ENCODE results near the gene ZNF790. TPM values are rescaled to one million over a fixed set of nuclear protein-coding genes. Genes with fewer than 3 reads are reported as not detected.
A peak's percentile ranks its signal among the peaks of the same experiment; 100 is the strongest.

The ZNF790 gene
- total RNA-seq (2021), result 5.9 to 8.6 TPM (median 6.8 TPM) in 3 replicates
- percentile 73 among the genes with signal in this experiment for Bru-seq, nascent RNA
- long read RNA-seq, experiment 1, transcript ZNF790-207 (5 exons, 2,361 nt), result major isoform, 6 of 16 reads
- long read RNA-seq, experiment 1, partial matches to known transcripts, result 1 of 16 reads
- long read RNA-seq, experiment 1, other reads (novel, unspliced or antisense), result 4 of 16 reads
- long read RNA-seq, experiment 2, partial matches to known transcripts, result 0 of 3 reads
- long read RNA-seq, experiment 2, other reads (novel, unspliced or antisense), result 1 of 3 reads
- long read RNA-seq, experiment 3, partial matches to known transcripts, result 0 of 6 reads
- long read RNA-seq, experiment 3, other reads (novel, unspliced or antisense), result 2 of 6 reads

DNA sequence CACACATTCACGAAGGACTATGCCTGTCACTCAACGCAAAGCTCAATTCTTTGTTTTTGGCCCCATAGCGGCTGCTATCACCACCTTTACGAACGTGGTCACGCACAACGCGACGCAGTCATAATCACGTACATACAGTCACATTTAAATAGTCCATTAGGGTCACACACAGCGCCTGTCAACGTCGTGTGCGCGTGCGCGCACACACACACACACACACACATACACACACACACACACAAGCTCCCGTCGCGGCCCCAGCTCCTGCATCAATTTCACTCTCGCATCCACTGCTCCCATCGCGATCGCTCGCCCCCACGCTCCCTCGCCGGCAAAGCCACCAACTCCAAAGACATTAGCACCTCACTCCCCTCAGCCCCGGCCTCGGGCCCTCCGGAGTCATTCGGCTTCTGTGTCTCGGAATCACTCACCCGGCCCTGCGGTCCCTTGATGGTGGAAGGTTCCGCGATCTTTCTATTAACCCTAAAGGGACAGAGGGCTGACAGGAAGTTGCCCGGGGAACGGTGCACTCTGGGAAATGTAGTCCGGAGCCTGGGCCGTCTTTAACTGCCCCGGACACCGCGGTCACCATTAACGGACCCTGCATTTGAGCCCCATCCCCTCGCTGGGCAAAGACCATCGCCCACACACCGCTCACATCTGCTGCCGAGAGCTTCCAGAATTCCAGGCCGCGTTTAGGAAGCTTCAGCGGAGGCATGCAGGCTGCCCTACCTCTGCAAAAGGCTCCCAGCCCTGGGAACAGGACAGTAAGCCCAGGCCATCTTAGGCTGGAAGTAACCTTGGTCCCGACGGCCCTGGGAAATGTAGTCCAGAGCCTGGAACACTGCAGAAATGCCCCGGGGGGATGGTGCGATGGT lies at the start of gene ZNF790:
ZNF790 (minus strand) TSS at position 482 of the 878 bp plus-strand sequence. CDS start 12,768 bp downstream, outside the sequence.
- DNase-seq (ENCODE audit: low spot score) (peak; percentile 90), ATAC-seq (peak; percentile 95)
- H3K4me1 Mint-ChIP-seq, result peaks cover 5% of the 10 kb centered on the region; the same call in 1 of the 2 replicates
- H3K27me3 Mint-ChIP-seq (ENCODE audit: low read depth), result no peaks in the 10 kb centered on the region
- no peak within 1 kb of the TSS for H3K4me3 Mint-ChIP-seq
- CTCF ChIA-PET, result interaction anchor here (3.2 kb wide), 1 partner anchor 13 kb away, joined by 16 read pairs; the partner anchor contains the start of gene ZNF345
- 0 out of 2 replicates have a peak within 1 kb of the TSS, but pooled peaks have one; percentile 24 for H3K27ac Mint-ChIP-seq
- peaks cover 17% of the 10 kb centered on the region for H3K36me3 Mint-ChIP-seq
- H3K9me3 Mint-ChIP-seq, result peaks cover 12% of the 10 kb centered on the region
- POLR2A ChIA-PET, result interaction anchor here (0.8 to 3.4 kb wide), 3 partner anchors 12 to 46 kb away, joined by 3 to 35 read pairs (median 3); partner anchors contain the start of gene ZNF345
- TF ChIP-seq OVOL2 (CRISPR knock-in tag; IDR thresholded peaks at IDR 0.05; ENCODE audit: borderline replicate concordance) (no peak), ZNF671 (CRISPR knock-in tag; IDR thresholded peaks at IDR 0.05) (no peak), MYBL2 (CRISPR knock-in tag; IDR thresholded peaks at IDR 0.05) (no peak), TEAD1 (CRISPR knock-in tag; IDR thresholded peaks at IDR 0.05) (0 out of 2 replicates have a peak, but pooled peaks have one; percentile 8), ATF1 (CRISPR knock-in tag; IDR thresholded peaks at IDR 0.05) (no peak), NR2C2 (CRISPR knock-in tag; IDR thresholded peaks at IDR 0.05) (no peak), TCF7 (CRISPR knock-in tag; IDR thresholded peaks at IDR 0.05; ENCODE audit: low read depth) (no peak), SOX15 (CRISPR knock-in tag; IDR thresholded peaks at IDR 0.05) (no peak), JUN (CRISPR knock-in tag; IDR thresholded peaks at IDR 0.05) (no peak), ZNF138 (CRISPR knock-in tag; conservative IDR thresholded peaks at IDR 0.05) (no peak), ESRRA (CRISPR knock-in tag; IDR thresholded peaks at IDR 0.05; ENCODE audit: borderline replicate concordance) (no peak), FOXK1 (CRISPR knock-in tag; IDR thresholded peaks at IDR 0.05) (0 out of 2 replicates have a peak, but pooled peaks have one; percentile 12), GTF2I (CRISPR knock-in tag; conservative IDR thresholded peaks at IDR 0.05) (no peak), SP1 (CRISPR knock-in tag; conservative IDR thresholded peaks at IDR 0.05) (peak; percentile 39; the same call in 1 of the 2 replicates), ELF4 (CRISPR knock-in tag; IDR thresholded peaks at IDR 0.05; ENCODE audit: low read depth) (no peak), FOXJ3 (CRISPR knock-in tag; IDR thresholded peaks at IDR 0.05; ENCODE audit: borderline replicate concordance) (no peak), HMGA2 (CRISPR knock-in tag; IDR thresholded peaks at IDR 0.05) (no peak), ZNF121 (CRISPR knock-in tag; IDR thresholded peaks at IDR 0.05) (no peak; the same call in 1 of the 2 replicates)
- TF ChIP-seq, protein P1, sequence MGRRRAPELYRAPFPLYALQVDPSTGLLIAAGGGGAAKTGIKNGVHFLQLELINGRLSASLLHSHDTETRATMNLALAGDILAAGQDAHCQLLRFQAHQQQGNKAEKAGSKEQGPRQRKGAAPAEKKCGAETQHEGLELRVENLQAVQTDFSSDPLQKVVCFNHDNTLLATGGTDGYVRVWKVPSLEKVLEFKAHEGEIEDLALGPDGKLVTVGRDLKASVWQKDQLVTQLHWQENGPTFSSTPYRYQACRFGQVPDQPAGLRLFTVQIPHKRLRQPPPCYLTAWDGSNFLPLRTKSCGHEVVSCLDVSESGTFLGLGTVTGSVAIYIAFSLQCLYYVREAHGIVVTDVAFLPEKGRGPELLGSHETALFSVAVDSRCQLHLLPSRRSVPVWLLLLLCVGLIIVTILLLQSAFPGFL (CRISPR knock-in tag; IDR thresholded peaks at IDR 0.05; ENCODE audit: borderline replicate concordance), result no peak
- TF ChIP-seq, protein P2, sequence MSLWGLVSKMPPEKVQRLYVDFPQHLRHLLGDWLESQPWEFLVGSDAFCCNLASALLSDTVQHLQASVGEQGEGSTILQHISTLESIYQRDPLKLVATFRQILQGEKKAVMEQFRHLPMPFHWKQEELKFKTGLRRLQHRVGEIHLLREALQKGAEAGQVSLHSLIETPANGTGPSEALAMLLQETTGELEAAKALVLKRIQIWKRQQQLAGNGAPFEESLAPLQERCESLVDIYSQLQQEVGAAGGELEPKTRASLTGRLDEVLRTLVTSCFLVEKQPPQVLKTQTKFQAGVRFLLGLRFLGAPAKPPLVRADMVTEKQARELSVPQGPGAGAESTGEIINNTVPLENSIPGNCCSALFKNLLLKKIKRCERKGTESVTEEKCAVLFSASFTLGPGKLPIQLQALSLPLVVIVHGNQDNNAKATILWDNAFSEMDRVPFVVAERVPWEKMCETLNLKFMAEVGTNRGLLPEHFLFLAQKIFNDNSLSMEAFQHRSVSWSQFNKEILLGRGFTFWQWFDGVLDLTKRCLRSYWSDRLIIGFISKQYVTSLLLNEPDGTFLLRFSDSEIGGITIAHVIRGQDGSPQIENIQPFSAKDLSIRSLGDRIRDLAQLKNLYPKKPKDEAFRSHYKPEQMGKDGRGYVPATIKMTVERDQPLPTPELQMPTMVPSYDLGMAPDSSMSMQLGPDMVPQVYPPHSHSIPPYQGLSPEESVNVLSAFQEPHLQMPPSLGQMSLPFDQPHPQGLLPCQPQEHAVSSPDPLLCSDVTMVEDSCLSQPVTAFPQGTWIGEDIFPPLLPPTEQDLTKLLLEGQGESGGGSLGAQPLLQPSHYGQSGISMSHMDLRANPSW (CRISPR knock-in tag; conservative IDR thresholded peaks at IDR 0.05; ENCODE audit: low read depth), result no peak; the same call in 1 of the 2 replicates
- TF ChIP-seq, protein P3, sequence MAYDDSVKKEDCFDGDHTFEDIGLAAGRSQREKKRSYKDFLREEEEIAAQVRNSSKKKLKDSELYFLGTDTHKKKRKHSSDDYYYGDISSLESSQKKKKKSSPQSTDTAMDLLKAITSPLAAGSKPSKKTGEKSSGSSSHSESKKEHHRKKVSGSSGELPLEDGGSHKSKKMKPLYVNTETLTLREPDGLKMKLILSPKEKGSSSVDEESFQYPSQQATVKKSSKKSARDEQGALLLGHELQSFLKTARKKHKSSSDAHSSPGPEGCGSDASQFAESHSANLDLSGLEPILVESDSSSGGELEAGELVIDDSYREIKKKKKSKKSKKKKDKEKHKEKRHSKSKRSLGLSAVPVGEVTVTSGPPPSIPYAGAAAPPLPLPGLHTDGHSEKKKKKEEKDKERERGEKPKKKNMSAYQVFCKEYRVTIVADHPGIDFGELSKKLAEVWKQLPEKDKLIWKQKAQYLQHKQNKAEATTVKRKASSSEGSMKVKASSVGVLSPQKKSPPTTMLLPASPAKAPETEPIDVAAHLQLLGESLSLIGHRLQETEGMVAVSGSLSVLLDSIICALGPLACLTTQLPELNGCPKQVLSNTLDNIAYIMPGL (CRISPR knock-in tag; IDR thresholded peaks at IDR 0.05), result no peak
- TF ChIP-seq, protein P4, sequence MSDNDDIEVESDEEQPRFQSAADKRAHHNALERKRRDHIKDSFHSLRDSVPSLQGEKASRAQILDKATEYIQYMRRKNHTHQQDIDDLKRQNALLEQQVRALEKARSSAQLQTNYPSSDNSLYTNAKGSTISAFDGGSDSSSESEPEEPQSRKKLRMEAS (CRISPR knock-in tag; IDR thresholded peaks at IDR 0.05), result 0 out of 2 replicates have a peak, but pooled peaks have one; percentile 43
- TF ChIP-seq, protein P5, sequence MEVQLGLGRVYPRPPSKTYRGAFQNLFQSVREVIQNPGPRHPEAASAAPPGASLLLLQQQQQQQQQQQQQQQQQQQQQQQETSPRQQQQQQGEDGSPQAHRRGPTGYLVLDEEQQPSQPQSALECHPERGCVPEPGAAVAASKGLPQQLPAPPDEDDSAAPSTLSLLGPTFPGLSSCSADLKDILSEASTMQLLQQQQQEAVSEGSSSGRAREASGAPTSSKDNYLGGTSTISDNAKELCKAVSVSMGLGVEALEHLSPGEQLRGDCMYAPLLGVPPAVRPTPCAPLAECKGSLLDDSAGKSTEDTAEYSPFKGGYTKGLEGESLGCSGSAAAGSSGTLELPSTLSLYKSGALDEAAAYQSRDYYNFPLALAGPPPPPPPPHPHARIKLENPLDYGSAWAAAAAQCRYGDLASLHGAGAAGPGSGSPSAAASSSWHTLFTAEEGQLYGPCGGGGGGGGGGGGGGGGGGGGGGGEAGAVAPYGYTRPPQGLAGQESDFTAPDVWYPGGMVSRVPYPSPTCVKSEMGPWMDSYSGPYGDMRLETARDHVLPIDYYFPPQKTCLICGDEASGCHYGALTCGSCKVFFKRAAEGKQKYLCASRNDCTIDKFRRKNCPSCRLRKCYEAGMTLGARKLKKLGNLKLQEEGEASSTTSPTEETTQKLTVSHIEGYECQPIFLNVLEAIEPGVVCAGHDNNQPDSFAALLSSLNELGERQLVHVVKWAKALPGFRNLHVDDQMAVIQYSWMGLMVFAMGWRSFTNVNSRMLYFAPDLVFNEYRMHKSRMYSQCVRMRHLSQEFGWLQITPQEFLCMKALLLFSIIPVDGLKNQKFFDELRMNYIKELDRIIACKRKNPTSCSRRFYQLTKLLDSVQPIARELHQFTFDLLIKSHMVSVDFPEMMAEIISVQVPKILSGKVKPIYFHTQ (CRISPR knock-in tag; IDR thresholded peaks at IDR 0.05), result 0 out of 2 replicates have a peak, but pooled peaks have one; percentile 54
- TF ChIP-seq, protein P6, sequence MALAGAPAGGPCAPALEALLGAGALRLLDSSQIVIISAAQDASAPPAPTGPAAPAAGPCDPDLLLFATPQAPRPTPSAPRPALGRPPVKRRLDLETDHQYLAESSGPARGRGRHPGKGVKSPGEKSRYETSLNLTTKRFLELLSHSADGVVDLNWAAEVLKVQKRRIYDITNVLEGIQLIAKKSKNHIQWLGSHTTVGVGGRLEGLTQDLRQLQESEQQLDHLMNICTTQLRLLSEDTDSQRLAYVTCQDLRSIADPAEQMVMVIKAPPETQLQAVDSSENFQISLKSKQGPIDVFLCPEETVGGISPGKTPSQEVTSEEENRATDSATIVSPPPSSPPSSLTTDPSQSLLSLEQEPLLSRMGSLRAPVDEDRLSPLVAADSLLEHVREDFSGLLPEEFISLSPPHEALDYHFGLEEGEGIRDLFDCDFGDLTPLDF (CRISPR knock-in tag; IDR thresholded peaks at IDR 0.05), result no peak

All from WTC11 (cell line).